ENCODE measurements around the gene C1QL4.

DNA sequence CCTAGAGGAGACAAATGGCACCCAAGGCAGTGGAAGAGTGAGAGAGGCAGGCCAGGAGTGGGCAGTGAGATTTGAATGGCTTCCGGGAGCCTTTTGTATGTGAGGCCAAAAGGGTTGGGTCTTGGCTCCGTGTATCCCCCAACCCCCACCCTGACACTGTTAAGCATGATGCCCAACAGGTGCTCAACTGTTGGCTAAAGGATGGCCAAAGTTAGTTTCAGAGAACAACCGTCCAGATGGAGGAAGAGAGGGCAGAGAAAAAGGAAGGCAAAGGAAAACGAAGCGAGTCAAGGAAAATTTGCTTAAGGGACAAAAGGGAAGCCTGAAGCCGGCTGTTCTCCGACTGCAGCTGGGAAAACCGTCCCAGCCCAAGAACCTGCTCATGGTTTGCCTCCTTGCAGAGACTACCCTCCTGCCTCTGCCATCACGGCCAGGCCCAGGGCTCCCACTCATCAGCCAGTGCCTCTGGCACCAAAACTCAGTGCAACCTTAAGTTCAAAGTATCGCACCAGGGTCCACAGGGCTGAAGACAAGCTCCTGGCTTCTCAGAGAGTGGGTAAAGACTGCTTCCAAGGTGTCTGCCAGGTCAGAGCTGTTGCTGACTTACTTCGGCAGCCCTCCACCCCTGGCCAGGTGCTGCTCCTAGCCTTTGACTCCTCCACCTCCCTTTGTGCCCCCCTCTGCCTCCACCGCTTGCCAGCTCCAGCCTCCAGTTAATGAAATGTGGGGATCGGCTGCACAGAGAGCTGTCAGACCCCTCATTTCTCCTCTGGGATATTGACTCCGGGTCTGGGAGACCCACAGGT is 4.2 kb upstream of the C1QL4 start:
- TF ChIP-seq CTCF (IDR thresholded peaks at IDR 0.05; ENCODE audit: low read depth, low read length, poor library complexity, severe bottlenecking) (no peak), EZH2phosphoT487 (IDR thresholded peaks at IDR 0.05; ENCODE audit: borderline replicate concordance, low read length) (no peak)
